Liver (tissue), 9 donors: ENCODE data around the gene MGRN1. TPM values are rescaled to one million over a fixed set of nuclear protein-coding genes. Genes with fewer than 3 reads are reported as not detected.

ENCODE experiments used
- DNase-seq: peaks from one replicate; pipeline ENCODE4 v3.0.0-alpha.2; 2017; ENCODE audit warnings: low spot score
- H3K27ac ChIP-seq, 2 donors: one replicate each; pipeline ENCODE4 v1.7.0; 2013; ENCODE audit warnings: inconsistent platforms in 2 of 2, low read length in 2 of 2, control low read depth in 1 of 2, low read depth in 1 of 2, mild to moderate bottlenecking in 1 of 2
- H3K27me3 ChIP-seq, 4 donors: one replicate each; pipeline versions ENCODE4 v1.6.1 to v1.7.0; 2013; ENCODE audit warnings: low read length in 3 of 4, inconsistent platforms in 1 of 4, mild to moderate bottlenecking in 1 of 4, moderate library complexity in 1 of 4; ENCODE audit not compliant: control insufficient read depth in 4 of 4, insufficient read depth in 4 of 4
- H3K36me3 ChIP-seq, 4 donors: one replicate each; pipeline versions ENCODE4 v1.6.1 to v1.7.0; 2013; ENCODE audit warnings: low read length in 3 of 4, mild to moderate bottlenecking in 3 of 4, low read depth in 1 of 4, moderate library complexity in 1 of 4; ENCODE audit not compliant: control insufficient read depth in 4 of 4, insufficient read depth in 3 of 4
- H3K4me1 ChIP-seq, 4 donors: one replicate each; pipeline versions ENCODE4 v1.6.1 to v1.7.0; 2013; ENCODE audit warnings: low read length in 3 of 4, mild to moderate bottlenecking in 3 of 4, moderate library complexity in 1 of 4; ENCODE audit not compliant: control insufficient read depth in 4 of 4, insufficient read depth in 4 of 4
- H3K4me3 ChIP-seq, 3 donors: one replicate each; pipeline versions ENCODE4 v1.6.1 to v1.7.0; 2013; ENCODE audit warnings: low read length in 3 of 3, control low read depth in 1 of 3, low read depth in 1 of 3, mild to moderate bottlenecking in 1 of 3
- H3K9ac ChIP-seq, 2 donors: one replicate each; pipeline ENCODE4 v1.7.0; 2013; ENCODE audit warnings: low read length in 2 of 2, mild to moderate bottlenecking in 2 of 2, moderate library complexity in 2 of 2, control low read depth in 1 of 2, low read depth in 1 of 2
- H3K9me3 ChIP-seq, 4 donors: one replicate each; pipeline versions ENCODE4 v1.6.1 to v1.7.0; 2013; ENCODE audit warnings: low read length in 3 of 4; ENCODE audit not compliant: control insufficient read depth in 4 of 4
- FOXA1 ChIP-seq: IDR thresholded peaks from 2 replicates; pipeline ENCODE4 v1.6.1; 2016; ENCODE audit warnings: antibody characterized with exemption
- FOXA2 ChIP-seq: IDR thresholded peaks from 2 replicates; pipeline ENCODE4 v1.6.1; 2016; ENCODE audit warnings: antibody characterized with exemption
- GABPA ChIP-seq, 2 donors: IDR thresholded peaks in 1 of 2; conservative IDR thresholded peaks in 1 of 2; 2 replicates each; pipeline ENCODE4 v1.6.1; 2016; ENCODE audit warnings: antibody characterized with exemption in 2 of 2, mild to moderate bottlenecking in 1 of 2, moderate library complexity in 1 of 2
- HNF4A ChIP-seq, 2 donors: conservative IDR thresholded peaks; 2 replicates each; pipeline ENCODE4 v1.6.1; 2016; ENCODE audit warnings: antibody characterized with exemption in 2 of 2, mild to moderate bottlenecking in 2 of 2
- HNF4G ChIP-seq: IDR thresholded peaks from 2 replicates; pipeline ENCODE4 v1.6.1; 2016; ENCODE audit warnings: antibody characterized with exemption
- NR2F2 ChIP-seq: IDR thresholded peaks from 2 replicates; pipeline ENCODE4 v1.6.1; 2016; ENCODE audit warnings: antibody characterized with exemption
- RAD21 ChIP-seq, 2 donors: IDR thresholded peaks; 2 replicates each; pipeline ENCODE4 v1.6.1; 2016; ENCODE audit warnings: antibody characterized with exemption in 2 of 2, mild to moderate bottlenecking in 2 of 2
- RXRA ChIP-seq, 2 donors: IDR thresholded peaks; 2 replicates each; pipeline ENCODE4 v1.6.1; 2017 to 2018; ENCODE audit warnings: antibody characterized with exemption in 2 of 2, mild to moderate bottlenecking in 1 of 2
- SP1 ChIP-seq: IDR thresholded peaks from 2 replicates; pipeline ENCODE4 v1.6.1; 2018; ENCODE audit warnings: antibody characterized with exemption, mild to moderate bottlenecking
- TAF1 ChIP-seq: conservative IDR thresholded peaks from 2 replicates; pipeline ENCODE4 v1.6.1; 2016; ENCODE audit warnings: antibody characterized with exemption, mild to moderate bottlenecking
- YY1 ChIP-seq: IDR thresholded peaks from 2 replicates; pipeline ENCODE4 v1.6.1; 2016; ENCODE audit warnings: antibody characterized with exemption, mild to moderate bottlenecking
- WGBS: extraction: QIAGEN DNeasy Blood & Tissue Kit; methylation state at CpG from one replicate; pipeline ENCODE4 v1.1.7; 2013; 5-methylcytosine and 5-hydroxymethylcytosine counted together
- polyA plus RNA-seq, 2 donors: library from polyadenylated mRNA; stranded (reverse) in 1 of 2; unstranded in 1 of 2; fragments of 200-250 nt in 1 of 2; fragments of >200 nt in 1 of 2; fragmentation: Nextera tagmentation in 1 of 2; extraction: Ambion mirVana in 1 of 2; gene quantifications; one replicate each; pipeline versions ENCODE4 v1.2.1 to v1.2.3, GENCODE V29; 2013 to 2015
- total RNA-seq, 2 donors: library from RNA; depleted of rRNA; stranded (reverse); fragments of >200 nt; gene quantifications; one replicate each; pipeline ENCODE4 v1.2.3, GENCODE V29; 2014
- TF ChIP-seq, protein P1 (sequence below): IDR thresholded peaks from 2 replicates; pipeline ENCODE4 v1.6.1; 2016; ENCODE audit warnings: antibody characterized with exemption
- TF ChIP-seq, protein P2 (sequence below): fragments of 150-350 bp; IDR thresholded peaks from 2 replicates; pipeline ENCODE4 v1.5.1; 2017; ENCODE audit warnings: improper control_type of control experiment, low read depth, low read length; ENCODE audit not compliant: missing input control
- TF ChIP-seq, protein P3 (sequence below): IDR thresholded peaks from 2 replicates; pipeline ENCODE4 v1.6.1; 2016; ENCODE audit warnings: antibody characterized with exemption
- TF ChIP-seq, protein P4 (sequence below): IDR thresholded peaks from 2 replicates; pipeline ENCODE4 v1.6.1; 2016; ENCODE audit warnings: antibody characterized with exemption, mild to moderate bottlenecking
- TF ChIP-seq, protein P5 (sequence below): IDR thresholded peaks from 2 replicates; pipeline ENCODE4 v1.6.1; 2016; ENCODE audit warnings: antibody characterized with exemption
- donor health status: healthy.
- donor health status: healthy.
- donor health status: healthy.
- donor health status: healthy.
- donor health status: healthy.

Gene MGRN1
- total and polyA plus RNA-seq, 4 donors = 15.9 to 35.7 (median 25.9) TPM

DNA sequence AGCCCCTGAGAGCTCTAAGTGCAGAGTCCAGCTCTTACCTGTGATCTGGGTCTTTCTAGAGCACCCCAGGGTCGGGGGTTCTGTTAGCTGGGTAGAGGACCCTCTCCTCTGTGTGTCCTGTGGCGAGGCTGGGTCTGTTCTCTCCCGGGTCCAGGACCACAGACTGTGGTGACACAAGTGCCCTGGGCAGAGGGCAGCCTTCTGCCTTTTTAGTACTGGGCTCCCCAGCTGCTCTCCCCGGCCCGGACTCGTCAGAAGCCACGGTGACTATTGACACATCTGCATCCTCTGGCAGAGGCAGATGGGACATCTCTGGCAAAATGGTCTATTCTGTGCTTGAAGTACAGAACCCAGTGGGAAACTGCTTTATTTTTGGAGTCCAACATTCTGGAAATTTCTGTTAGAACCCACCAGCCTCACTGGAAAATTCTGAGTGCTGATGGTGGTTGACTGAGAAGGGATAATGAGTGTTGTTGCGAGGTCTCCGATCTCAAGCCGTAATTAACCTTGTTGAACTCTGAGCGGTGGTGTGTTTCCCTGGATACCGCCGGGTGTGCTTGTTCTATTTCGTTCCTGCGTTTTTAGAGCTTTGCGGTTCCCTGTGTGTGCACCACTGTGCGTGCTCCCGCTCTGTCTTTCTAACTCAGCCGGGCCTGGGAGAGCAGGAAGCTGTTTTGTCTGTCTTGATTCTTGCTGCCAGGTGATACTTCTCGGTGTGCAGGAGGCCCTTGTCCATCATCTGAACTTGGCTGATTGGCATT lies 42.8 kb downstream of the MGRN1 start:
- no peak for DNase-seq
- Histone ChIP-seq H3K4me1 (peaks cover 15 to 47% (median 35%) of the 10 kb centered on the region in 4 donors), H3K4me3 (no peak overlapping the region), H3K9ac (no peak overlapping the region), H3K9me3 (no peaks in the 10 kb centered on the region), H3K27me3 (no peaks in the 10 kb centered on the region), H3K36me3 (peaks cover 2 to 32% (median 22%) of the 10 kb centered on the region in 4 donors), H3K27ac (peak overlapping the region; percentile 14 to 17)
- TF ChIP-seq FOXA1 (no peak), RAD21 (IDR thresholded peaks at IDR 0.05) (no peak), RXRA (IDR thresholded peaks at IDR 0.05) (no peak), HNF4G (no peak)
- WGBS = 83% methylated on average over 20 of the region's 20 CpGs

DNA sequence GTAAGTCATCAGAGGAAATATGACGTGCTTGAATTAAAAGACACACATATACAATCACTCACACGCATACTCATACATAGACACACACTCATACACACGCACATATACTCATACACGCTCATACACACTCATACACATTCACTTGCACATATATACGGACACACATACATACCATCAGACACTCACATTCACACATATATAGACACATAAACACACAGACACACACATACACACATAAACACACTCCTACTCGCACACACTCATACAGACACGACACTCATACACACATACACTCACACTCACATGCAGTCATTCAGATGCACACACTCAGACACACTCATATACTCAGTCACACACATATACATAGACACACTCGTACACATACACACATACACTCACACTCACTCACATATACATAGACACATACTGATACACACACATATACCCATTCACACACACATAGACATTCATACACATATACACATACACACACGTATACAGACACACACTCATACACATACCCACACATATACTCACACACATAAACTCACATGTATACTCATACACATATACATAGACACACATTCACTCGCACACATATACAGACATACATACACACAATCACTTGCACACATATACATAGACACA lies 43.8 kb downstream of the MGRN1 start:
- no peak overlapping the region for H3K27ac ChIP-seq
- DNase-seq = no peak
- H3K9me3 ChIP-seq = no peaks in the 10 kb centered on the region
- H3K9ac ChIP-seq = no peak overlapping the region
- H3K36me3 ChIP-seq = peaks cover 2 to 38% (median 22%) of the 10 kb centered on the region in 4 donors
- peaks cover 8 to 39% (median 28%) of the 10 kb centered on the region in 4 donors for H3K4me1 ChIP-seq
- TF ChIP-seq, protein P1, sequence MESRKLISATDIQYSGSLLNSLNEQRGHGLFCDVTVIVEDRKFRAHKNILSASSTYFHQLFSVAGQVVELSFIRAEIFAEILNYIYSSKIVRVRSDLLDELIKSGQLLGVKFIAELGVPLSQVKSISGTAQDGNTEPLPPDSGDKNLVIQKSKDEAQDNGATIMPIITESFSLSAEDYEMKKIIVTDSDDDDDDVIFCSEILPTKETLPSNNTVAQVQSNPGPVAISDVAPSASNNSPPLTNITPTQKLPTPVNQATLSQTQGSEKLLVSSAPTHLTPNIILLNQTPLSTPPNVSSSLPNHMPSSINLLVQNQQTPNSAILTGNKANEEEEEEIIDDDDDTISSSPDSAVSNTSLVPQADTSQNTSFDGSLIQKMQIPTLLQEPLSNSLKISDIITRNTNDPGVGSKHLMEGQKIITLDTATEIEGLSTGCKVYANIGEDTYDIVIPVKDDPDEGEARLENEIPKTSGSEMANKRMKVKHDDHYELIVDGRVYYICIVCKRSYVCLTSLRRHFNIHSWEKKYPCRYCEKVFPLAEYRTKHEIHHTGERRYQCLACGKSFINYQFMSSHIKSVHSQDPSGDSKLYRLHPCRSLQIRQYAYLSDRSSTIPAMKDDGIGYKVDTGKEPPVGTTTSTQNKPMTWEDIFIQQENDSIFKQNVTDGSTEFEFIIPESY = no peak
- TF ChIP-seq, protein P2, sequence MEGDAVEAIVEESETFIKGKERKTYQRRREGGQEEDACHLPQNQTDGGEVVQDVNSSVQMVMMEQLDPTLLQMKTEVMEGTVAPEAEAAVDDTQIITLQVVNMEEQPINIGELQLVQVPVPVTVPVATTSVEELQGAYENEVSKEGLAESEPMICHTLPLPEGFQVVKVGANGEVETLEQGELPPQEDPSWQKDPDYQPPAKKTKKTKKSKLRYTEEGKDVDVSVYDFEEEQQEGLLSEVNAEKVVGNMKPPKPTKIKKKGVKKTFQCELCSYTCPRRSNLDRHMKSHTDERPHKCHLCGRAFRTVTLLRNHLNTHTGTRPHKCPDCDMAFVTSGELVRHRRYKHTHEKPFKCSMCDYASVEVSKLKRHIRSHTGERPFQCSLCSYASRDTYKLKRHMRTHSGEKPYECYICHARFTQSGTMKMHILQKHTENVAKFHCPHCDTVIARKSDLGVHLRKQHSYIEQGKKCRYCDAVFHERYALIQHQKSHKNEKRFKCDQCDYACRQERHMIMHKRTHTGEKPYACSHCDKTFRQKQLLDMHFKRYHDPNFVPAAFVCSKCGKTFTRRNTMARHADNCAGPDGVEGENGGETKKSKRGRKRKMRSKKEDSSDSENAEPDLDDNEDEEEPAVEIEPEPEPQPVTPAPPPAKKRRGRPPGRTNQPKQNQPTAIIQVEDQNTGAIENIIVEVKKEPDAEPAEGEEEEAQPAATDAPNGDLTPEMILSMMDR = no peak
- TF ChIP-seq GABPA (IDR thresholded peaks at IDR 0.05 in 1 of 2, conservative IDR thresholded peaks at IDR 0.05 in 1 of 2) (no peak), HNF4G (no peak), RXRA (IDR thresholded peaks at IDR 0.05) (no peak), FOXA2 (no peak), FOXA1 (no peak), RAD21 (IDR thresholded peaks at IDR 0.05) (no peak), YY1 (no peak), HNF4A (conservative IDR thresholded peaks at IDR 0.05) (no peak), SP1 (no peak), NR2F2 (no peak), TAF1 (no peak)
- TF ChIP-seq, protein P3, sequence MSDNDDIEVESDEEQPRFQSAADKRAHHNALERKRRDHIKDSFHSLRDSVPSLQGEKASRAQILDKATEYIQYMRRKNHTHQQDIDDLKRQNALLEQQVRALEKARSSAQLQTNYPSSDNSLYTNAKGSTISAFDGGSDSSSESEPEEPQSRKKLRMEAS = no peak
- TF ChIP-seq, protein P4, sequence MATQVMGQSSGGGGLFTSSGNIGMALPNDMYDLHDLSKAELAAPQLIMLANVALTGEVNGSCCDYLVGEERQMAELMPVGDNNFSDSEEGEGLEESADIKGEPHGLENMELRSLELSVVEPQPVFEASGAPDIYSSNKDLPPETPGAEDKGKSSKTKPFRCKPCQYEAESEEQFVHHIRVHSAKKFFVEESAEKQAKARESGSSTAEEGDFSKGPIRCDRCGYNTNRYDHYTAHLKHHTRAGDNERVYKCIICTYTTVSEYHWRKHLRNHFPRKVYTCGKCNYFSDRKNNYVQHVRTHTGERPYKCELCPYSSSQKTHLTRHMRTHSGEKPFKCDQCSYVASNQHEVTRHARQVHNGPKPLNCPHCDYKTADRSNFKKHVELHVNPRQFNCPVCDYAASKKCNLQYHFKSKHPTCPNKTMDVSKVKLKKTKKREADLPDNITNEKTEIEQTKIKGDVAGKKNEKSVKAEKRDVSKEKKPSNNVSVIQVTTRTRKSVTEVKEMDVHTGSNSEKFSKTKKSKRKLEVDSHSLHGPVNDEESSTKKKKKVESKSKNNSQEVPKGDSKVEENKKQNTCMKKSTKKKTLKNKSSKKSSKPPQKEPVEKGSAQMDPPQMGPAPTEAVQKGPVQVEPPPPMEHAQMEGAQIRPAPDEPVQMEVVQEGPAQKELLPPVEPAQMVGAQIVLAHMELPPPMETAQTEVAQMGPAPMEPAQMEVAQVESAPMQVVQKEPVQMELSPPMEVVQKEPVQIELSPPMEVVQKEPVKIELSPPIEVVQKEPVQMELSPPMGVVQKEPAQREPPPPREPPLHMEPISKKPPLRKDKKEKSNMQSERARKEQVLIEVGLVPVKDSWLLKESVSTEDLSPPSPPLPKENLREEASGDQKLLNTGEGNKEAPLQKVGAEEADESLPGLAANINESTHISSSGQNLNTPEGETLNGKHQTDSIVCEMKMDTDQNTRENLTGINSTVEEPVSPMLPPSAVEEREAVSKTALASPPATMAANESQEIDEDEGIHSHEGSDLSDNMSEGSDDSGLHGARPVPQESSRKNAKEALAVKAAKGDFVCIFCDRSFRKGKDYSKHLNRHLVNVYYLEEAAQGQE = no peak
- TF ChIP-seq, protein P5, sequence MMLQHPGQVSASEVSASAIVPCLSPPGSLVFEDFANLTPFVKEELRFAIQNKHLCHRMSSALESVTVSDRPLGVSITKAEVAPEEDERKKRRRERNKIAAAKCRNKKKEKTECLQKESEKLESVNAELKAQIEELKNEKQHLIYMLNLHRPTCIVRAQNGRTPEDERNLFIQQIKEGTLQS = no peak
- 96% methylated on average over 10 of the region's 10 CpGs for WGBS
- H3K4me3 ChIP-seq = no peak overlapping the region
- H3K27me3 ChIP-seq = no peaks in the 10 kb centered on the region
